HG03442 (cell line): ENCODE measurements around the gene UBTF.
A peak's percentile ranks its signal among the peaks of the same experiment; 100 is the strongest.

Source experiments
- ATAC-seq: cut with Tn5 transposase; IDR thresholded peaks from one replicate; pipeline ENCODE4 v1.9.1; 2021; ENCODE audit warnings: mild to moderate bottlenecking, moderate library complexity; ENCODE audit not compliant: unreplicated experiment

The UBTF gene

GRCh38 chr17:44214230-44214494 lies 5.3 kb downstream of the UBTF start:
- no peak for ATAC-seq

DNA sequence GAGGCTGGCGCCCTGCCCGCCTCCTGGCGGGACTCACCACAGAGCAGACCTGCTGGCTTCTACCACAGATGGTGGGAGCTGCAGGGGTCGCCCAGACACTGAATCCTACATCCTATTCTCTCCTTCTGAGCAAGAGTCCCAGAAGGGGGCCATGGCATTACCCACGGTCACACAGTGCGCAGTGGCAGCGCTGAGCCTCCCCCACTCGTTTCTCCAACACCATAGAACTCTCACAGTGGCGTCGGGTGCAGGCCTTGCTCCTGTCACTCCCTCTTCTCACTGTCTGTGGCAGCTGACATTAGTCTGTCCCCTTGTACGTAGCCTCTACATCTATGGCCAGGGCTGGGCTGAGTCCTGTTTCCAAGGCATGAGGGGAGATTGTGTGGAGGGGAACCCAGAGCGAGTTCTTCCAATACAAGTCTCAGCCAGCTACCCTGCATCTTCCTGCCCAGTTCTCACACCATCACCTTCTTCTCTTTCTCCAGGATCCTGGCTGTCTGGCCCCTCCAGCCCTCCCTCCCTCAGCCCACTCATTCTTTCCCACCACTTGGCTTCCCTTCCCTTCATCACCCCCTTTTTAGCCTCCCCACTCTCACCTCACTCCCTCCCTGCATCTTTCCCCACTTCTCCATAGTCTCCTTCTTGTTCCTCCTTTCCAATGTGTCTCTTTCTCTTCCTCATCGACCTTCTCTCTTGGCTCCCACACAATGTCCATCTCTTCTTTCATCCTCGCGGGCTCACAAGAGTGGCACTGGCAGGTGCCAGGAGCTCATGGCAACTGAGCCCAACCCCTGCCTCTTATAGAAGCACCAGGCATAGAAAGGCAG lies 5.9 kb downstream of the UBTF start:
- ATAC-seq: no peak

- ATAC-seq: no peak
These were observed 6.7 kb downstream of the UBTF start for GRCh38 chr17:44212507-44213402.

GRCh38 chr17:44211281-44212265 lies 7.9 kb downstream of the UBTF start:
- ATAC-seq: no peak

GRCh38 chr17:44210342-44211192 lies 8.9 kb downstream of the UBTF start:
- ATAC-seq: peak; percentile 72

DNA sequence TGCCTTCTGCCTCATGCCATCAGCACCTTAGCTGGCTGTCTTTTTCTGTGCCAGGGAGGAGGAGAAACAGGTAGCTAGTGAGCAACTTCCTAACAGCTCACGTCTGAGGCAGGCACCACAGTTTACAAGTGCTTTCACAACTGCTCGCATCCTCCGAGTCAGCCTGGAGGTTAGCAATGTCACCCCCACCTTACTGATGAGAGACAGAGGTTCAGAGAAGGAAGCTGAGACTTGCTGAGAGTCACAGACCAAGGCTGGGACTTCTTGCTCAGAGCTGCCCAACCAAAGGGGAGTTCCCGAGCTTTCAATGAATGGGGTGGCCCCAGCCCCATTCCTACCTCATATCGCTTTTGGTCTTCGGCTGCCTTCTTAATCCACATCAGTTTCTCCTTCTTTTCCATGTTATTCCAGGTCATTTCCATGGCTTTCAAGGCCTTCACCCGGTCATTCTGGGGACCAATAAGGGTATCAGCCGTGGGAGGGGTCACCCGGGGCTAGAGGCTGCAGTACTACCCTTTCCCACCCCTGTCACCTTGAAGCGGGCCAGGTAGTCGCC lies 9.6 kb downstream of the UBTF start:
- peak; percentile 29 for ATAC-seq

GRCh38 chr17:44207743-44208142 lies 11.7 kb downstream of the UBTF start:
- no peak for ATAC-seq

GRCh38 chr17:44207319-44207718 lies 12.2 kb downstream of the UBTF start:
- no peak for ATAC-seq

DNA sequence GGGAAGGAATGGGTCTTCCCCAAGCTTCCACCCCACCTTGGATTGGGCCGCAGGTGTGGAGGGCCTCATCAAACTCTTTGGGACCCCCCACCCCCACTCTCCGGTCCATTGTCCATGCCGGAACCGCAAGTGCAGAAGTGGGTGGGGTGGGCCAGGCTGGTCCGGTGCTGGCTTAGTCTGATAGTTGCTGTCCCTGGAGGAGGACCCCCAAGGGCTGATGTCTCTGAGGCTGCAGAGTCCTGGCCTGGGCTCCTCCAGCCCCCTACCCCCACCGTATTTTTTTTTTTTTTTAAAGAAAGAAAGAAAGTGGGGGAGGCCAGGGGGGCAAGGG lies 12.7 kb downstream of the UBTF start:
- ATAC-seq: no peak

- no peak for ATAC-seq
These were observed 13.3 kb downstream of the UBTF start for GRCh38 chr17:44205962-44206824.

DNA sequence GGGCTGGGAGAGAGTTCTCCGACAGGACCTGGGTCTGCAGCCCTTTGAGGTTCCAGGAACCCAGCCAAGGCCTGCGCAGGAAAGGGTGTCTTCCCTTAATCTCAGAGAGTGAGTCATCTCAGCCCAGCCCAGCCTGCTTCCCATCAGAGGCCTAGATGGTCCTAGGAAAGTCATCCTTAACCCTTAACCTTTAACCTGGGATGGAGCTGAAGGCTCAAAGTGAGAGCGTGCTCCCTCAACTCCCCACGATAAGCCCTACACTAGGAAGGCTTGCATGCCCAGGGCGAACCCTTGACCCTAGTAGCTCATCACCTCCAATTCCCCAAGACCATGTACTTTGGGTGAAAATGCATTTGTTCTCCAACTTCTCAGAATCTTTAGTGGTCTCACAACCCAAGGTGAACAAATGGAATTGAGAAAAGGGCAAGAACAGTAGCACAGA lies 15.0 kb downstream of the UBTF start:
- no peak for ATAC-seq

DNA sequence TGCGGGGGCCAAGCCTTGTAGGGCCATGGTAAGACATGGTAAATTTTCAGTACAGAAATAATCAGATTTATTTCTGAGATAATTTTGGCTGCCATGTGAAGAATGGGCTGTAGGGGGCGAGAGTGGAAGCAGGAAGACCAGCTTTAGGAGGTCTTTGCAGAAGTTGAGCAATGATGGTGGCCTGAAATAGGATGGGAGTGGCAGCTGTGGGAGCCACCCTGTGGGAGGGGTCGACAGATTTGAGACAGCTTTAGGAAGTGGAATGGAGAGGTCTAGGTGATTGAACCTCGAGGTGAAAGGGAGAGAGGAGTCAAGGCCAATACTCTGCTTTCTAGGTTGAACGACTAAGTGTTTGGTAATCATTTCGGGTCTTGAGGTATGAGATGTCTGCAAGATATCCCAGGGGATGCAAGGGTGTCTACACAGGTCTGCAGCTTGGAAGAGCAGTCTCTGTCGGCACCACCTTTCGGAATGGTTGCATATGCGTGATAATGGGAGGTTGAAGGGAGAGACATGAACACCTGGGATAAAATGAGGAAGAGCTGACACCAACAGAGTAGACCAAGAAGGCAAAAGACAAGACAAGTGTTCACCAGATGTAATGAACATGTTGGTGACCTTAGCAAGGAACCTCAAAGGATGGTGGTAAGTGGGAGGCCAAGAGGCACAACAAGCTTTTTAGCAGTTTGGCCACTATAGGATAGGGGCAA lies 15.6 kb downstream of the UBTF start:
- no peak for ATAC-seq

- no peak for ATAC-seq
These were observed 16.7 kb downstream of the UBTF start for GRCh38 chr17:44202756-44203155.

- ATAC-seq: no peak
These were observed 18.9 kb downstream of the UBTF start for GRCh38 chr17:44200478-44201155.

- ATAC-seq: peak; percentile 63
These were observed 19.7 kb downstream of the UBTF start, which contains the start of gene ATXN7L3 for GRCh38 chr17:44199553-44200477. Gene ATXN7L3 (minus strand): TSS chr17:44199884. CDS start chr17:44198070, 1,814 bp downstream.

- ATAC-seq: peak; percentile 24
These were observed 20.5 kb downstream of the UBTF start for GRCh38 chr17:44198721-44199552.
